ENCODE measurements around the gene TNFRSF4.
"Not testable (repeated sequence)": the region's sequence is repeated elsewhere in the genome, so short reads cannot be mapped to it uniquely, and the experiment has no call there.

The TNFRSF4 gene

DNA sequence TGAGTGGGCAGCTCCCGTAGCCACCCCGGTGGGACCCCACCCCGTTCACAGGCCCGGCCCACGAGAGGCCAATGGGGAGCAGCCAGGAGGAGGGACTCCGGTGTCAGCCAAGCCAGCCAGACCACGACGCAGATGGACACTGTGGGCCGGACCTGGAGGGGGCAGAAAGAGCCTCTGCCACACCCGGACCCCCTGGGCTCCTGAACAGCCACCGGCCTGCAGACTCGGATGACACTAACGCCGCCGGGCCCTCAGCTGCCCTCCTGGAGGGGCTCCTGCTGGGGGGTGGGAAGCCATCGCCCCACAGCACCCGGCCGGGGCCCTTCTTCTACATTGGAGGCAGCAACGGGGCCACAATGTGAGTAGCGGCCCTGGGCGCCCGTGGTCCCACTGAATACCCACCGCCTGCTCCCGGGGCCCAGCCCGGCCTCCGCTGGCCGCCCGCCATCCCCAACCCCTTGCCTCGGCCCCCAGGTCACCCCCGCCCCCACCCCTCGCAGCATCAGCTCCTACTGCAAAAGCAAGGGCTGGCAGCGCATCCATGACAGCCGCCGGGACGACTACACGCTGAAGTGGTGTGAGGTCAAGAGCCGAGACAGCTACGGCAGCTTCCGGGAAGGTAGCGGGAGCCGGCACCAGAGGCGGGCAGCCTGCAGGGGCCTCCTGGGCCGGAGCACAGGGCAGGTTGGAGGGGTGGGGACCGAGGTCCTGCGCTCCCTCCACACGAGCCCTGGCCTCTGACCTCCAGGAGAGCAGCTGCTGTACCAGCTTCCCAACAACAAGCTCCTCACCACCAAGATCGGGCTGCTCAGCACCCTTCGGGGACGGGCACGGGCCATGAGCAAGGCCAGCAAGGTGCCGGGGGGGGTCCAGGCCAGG, 33.7 kb downstream of the TNFRSF4 start:
- no peak for DNase-seq

- no peak for DNase-seq
These were observed 34.5 kb downstream of the TNFRSF4 start for GRCh38 chr1:1179346-1179982.

DNA sequence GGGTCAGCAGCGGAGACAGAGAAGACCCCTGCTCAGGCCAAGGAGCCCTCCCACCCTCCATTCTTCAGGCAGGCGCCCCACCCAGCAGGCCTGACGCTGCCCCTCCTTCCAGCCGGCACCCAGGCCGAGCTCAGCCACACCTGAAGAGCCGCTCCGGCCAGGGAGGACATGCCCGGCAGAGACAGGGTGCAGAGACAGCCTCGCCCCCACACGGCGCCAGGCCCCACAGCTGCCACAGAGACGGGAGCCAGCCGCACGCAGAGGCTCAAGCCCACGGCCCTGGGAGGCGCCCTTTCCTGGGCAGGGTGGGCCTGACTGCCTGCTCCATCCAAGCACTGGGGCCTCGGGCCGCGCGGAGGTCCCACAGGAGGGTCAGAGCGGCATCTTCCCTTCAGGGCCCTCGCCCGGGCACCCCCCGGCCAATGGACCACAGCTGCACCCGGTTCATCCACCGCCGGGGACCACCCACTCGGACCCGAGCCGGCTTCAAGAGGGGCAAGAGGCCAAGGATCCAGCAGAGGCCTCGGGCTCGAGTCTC, 35.1 kb downstream of the TNFRSF4 start:
- DNase-seq, result no peak

DNA sequence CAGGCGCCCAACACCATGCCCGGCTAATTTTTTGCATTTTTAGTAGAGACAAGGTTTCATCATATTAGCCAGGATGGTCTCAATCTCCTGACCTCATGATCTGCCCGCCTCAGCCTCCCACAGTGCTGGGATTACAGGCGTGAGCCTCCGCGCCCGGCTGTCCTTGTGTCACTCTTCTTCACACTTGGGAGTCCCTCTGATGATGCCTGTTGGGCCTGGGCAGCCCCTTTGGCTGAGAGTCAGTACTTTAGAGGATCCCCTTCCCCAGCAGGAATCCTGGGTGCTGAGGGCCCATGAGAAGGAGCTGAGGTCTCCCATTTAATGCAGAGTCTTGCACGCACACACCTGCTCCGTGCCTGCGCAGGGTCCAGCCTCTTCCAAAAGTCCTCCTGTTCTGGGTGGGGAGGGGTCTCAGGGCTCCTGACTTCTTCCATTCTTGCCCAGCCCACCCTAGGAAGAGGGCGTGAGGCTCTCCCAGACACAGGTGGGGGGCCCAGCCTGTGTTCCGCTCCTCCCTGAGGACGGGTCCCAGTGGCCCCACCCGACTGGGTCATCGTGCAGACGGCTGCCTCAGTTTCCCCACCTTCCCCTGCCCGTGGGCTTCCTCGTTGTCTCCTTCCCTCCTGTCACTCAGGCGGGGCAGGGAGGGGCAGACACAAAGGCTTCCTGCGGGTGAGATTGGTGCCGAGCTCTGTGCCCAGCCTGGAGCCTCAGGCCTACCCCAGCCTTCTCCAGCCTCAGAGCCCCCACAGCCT, 36.3 kb downstream of the TNFRSF4 start:
- no peak for DNase-seq

DNA sequence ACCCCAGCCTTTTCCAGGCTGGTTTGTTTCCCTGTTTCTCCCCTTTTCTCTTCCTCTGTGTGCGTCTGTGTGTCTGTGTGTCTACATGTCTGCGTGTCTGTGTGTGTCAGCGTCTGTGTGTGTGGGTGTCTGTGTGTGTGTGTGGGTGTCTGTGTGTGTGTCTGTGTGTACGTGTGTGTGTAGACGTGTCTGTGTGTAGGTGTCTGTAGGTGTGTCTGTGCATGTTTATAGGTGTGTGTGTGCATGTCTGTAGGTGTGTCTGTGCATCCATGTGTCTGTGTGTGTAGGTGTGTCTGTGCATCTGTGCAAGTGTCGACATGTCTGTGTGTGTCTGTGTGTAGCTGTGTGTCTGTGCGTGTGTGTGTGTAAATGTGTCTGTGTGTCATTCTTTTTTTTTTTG, 37.0 kb downstream of the TNFRSF4 start:
- DNase-seq, result no peak

DNA sequence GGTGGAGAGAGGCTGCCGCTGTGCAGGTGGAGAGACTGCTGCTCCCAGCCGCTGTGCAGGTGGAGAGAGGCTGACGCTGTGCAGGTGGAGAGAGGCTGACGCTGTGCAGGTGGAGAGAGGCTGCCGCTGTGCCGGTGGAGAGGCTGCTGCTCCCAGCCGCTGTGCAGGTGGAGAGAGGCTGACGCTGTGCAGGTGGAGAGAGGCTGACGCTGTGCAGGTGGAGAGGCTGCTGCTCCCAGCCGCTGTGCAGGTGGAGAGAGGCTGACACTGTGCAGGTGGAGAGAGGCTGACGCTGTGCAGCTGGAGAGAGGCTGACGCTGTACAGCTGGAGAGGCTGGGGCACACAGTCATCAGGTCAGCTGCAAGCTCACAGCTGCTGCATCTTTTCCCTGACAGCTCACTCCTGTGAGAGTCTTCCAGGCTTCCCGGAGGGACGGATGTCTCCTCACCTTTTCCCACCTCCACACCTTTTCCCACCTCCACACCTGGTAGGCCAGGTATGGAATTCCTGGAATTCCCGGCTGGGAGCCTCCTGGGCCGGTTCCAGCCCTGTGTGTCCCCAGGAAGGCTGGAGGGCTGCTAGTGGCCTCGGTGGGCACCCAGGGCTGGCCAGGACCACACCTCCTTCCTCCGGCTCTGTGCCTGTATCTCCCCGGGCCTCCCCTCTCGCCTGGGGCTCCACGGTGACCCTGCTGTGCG, 37.7 kb downstream of the TNFRSF4 start:
- not testable (repeated sequence) for DNase-seq

GRCh38 chr1:1175221-1176062, 38.5 kb downstream of the TNFRSF4 start:
- DNase-seq, result no peak

- peak; percentile 28 for DNase-seq
These were observed 40.0 kb downstream of the TNFRSF4 start, which contains the start of gene TTLL10 for GRCh38 chr1:1173793-1174415. Gene TTLL10 (plus strand): TSS chr1:1173880. CDS start chr1:1179216, 5,336 bp downstream.

DNA sequence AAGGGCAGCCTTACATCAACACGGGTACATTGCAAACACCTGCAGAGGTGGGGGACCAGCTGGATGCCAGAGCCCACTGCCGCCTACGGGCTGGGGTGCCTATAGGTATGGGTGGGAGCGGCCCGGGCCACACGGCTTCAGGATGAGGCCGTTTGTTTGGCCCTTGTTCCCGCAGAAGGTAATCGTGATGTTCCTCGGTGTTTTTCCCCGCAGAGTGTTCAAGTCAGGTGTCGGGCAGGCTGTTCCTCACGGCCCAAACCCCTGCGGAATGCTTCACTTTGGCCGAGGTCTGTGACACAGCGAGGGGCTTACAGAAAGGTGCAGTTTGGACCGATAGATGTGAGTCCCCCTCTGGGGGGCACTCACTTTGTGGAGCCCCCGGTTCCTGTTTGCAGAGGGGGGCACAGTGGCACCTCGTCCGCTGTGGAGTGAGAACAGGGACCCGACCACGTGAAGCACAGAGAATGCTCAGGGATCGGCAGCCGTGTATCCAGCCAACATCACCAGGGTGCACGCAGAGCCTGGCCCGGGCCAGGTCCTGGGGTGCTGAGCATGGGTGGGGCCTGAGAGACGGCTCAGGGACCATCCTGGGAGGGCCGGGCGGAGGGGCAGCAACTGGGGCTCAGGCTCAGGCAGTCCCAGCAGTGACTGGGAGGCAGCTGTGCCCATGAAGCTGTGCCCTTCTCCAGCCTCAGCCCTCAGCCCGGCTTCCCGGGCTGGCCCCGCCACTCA, 40.7 kb downstream of the TNFRSF4 start:
- DNase-seq, result no peak

GRCh38 chr1:1171546-1172340, 42.2 kb downstream of the TNFRSF4 start:
- DNase-seq, result peak; percentile 22

- DNase-seq, result no peak
These were observed 42.8 kb downstream of the TNFRSF4 start for GRCh38 chr1:1171161-1171545.

GRCh38 chr1:1170215-1171091, 43.5 kb downstream of the TNFRSF4 start:
- no peak for DNase-seq

DNA sequence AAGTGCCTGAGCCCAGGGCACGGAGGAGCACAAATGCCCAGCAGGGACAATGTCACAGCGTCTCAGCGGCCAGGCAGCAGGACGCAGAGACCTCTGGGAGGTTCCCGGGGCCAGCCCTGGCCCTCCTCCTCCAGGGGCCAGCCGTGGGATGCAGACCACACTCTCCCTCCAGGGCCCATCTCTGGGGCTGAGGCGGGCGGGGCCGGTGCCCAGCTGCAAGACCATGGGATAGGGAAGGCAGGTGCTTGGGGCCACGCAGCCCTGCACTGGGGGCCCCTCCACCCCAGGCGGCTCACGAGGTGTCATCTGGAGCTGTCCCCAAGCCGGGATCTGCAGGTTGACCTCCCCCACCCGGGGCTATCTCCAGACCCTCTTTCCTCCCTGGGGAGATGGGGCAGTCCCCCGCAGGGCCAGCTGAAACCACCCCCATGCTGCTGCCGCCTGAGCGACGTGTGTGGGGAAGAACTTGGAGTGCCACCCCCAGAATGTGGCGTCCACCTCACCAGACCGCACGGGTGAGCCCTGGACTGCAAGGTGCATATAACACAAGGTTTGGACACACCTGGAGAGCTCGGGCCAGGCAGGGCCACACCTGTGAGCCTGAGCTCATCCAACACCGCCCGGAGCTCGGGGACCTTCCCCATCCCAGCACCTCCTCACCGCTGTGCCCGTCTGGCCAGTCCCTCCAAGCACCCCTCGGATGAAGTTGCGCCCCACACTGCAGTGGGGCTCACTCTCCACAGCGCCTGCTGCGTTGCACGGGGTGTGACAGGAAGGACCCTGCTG, 44.3 kb downstream of the TNFRSF4 start:
- DNase-seq, result no peak

DNA sequence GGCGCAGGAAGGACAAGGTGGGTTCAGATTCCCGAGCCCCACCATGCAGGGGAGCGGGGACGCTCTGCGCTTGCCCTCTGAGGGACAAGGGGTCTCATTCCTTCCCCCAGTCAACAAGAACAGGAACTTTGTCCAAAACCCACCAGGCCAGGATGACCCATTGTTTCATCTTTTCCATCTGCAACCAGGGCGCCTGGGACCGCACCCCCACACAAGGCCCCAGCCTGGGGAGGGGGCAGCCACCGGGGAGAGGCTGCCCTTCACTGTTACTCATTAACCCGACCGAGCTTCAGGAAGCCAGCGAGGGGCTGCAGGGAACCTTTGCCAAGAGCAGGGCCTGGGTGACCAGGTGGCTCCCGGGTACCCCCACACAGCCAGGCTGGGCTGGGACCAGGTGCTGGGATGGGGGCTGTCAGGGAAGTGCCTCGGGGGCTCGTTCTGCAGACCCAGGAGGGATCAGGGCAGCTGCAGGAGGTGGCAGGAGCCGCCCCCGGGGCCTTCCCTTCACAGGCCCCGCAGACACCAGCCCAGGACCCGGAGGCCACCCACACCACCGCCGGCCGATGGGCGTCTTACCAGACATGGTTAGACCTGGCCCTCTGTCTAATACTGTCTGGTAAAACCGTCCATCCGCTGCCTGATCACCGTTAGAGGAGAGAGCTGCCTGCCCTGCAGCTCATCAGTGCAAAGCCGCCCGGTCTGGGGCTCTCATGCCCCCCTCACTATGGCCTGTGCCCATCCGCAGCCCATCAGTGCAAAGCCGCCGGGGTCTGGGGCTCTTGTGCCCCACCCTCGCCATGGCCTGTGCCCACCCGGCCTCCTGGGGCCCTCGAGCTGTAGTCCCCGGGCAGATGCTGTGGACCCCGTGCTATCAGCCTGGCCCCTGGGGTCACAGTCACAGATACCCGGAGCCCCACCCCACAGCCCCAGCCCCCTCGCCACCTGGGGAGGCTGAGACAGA, 45.2 kb downstream of the TNFRSF4 start:
- DNase-seq, result no peak

- DNase-seq, result no peak
These were observed 46.0 kb downstream of the TNFRSF4 start for GRCh38 chr1:1167841-1168450.

DNA sequence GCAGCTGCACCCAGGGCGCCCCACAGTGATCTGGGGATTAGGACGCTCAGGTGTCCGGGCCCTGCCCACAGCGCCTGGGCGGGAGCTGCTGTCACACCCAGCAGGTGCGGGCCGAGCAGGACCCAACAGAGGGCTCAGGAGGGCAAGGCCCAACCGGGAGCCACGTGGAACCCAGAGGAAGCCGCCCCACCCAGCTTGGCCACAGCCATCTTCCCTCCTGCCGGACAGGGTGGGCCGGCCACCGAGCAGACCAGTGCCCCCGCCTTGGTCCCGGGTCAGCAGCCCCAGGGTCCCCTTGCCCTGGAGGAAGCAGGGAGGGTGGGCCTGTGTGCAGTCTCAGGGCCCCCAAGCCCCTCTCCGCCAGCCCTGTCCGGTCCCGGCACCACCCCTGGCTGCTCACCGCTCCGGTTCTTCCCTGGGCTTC, 46.5 kb downstream of the TNFRSF4 start:
- no peak for DNase-seq
